ENCODE results near the gene TMEM181.
"Not testable (repeated sequence)": the region's sequence is repeated elsewhere in the genome, so short reads cannot be mapped to it uniquely, and the experiment has no call there.

Gene TMEM181

DNA sequence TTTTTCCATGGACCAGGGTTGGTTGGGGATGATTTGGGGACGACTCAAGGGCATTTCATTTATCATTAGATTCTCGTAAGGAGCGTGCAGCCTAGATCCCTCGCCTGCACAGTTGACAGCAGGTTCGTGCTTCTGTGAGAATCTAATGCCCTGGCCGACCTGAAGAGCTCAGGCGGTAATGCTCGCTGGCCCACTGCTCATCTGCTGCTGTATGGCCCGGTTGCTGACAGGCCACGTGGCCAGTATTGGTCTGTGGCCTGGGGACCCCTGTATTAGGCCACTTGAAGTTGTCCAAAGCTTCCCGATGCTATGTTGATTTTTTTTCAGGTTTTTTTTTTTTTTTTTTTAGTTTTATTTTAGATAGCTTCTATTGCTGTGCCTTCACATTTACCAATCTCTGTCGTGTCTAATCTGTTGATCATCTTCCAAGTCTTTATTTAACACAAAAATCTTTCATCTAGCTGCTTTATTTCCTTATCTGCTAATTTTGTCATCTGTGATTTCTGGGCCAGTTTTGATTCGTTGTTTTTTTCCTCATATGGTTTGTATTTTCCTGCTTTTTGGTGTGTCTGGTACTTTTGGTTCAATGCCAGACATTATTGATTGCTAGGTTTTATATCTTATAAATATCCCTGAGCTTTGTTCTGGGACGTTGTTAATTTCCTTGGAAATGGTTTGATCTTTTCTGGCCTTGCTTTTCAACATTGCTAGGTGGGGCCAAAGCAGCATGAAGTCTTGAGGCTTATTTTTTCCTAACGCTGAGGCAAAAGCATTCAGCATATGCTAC, 43.6 kb downstream of the TMEM181 start:
- DNase-seq, result no peak

DNA sequence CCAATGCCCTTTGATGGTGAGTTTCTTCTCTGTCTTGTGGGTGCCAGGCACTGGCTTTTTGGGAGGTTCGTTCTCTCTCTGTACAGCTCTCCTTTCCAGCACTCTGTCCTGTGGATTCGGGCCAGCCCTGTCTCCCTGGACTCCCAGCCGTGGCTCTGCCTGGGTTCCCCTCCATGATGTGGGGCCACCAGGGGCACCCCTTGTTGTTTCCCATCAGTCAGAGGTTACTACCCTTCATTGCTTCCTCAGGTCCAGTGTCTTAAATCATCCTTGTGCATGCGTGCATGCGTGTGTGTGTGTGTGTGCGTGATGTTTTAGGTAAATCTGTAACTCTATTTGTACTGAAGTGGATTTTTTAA, 44.1 kb downstream of the TMEM181 start:
- DNase-seq, result no peak

DNA sequence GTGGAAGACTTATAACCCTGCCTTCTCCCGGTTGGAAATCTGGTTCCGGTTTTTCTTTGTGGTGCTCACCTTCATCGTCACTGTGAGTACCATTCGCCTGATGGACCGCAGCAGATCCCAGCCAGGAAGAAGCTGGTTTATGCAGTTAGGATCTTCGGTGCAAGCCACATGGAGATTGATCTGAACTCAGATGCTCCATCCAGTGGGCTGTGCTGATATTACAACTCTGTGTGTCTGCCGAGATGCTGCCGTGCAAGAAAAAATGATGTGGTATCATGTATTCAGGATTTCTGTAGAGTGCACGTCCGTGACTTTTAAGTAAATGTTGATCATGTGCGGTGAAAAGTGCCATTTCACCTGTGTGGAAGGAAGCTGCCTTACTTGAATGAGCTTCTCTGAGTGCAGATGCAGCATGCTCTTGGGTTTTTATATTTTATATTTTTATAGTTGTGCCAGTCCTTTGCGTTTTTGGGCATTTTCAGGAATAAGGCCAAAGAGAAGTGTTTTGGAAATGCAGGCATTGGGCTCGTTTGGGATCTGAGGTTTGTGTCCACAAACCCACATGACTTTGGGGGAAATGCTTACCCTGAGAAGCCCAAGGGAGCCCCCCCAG, 45.5 kb downstream of the TMEM181 start:
- DNase-seq, result no peak

DNA sequence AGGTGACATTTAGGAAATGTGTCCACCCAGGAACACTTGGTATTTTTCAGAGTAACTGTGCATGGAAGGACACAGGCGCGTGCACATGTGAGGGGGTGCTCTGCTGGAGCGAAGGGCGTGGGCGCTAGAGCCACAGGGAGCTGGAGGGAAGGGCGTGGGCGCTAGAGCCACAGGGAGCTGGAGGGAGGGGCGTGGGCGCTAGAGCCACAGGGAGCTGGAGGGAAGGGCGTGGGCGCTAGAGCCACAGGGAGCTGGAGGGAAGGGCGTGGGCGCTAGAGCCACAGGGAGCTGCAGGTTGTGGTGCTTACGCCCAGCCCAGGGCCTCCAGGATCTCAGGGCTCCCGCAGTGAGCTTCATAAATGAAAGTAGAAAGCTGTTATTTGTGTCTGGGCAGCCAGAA, 46.1 kb downstream of the TMEM181 start:
- not testable (repeated sequence) for DNase-seq

DNA sequence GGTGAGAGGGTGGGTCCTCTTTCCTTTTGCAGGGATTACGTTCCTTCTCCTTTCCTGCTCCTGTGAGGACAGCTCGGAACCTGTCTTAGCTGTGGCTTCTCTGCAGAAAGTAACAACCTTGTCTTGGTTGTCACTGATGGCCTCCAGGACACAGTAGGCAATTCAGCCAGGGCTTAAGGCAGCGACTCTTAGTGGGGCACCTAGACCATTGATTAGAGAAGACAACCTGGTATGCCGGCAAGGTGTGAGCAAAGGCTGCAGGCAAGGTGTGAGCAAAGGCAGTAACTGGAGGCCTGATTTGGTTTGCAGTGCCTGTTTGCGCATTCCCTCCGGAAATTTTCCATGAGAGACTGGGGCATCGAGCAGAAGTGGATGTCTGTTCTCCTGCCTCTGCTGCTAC, 47.0 kb downstream of the TMEM181 start:
- DNase-seq, result no peak

DNA sequence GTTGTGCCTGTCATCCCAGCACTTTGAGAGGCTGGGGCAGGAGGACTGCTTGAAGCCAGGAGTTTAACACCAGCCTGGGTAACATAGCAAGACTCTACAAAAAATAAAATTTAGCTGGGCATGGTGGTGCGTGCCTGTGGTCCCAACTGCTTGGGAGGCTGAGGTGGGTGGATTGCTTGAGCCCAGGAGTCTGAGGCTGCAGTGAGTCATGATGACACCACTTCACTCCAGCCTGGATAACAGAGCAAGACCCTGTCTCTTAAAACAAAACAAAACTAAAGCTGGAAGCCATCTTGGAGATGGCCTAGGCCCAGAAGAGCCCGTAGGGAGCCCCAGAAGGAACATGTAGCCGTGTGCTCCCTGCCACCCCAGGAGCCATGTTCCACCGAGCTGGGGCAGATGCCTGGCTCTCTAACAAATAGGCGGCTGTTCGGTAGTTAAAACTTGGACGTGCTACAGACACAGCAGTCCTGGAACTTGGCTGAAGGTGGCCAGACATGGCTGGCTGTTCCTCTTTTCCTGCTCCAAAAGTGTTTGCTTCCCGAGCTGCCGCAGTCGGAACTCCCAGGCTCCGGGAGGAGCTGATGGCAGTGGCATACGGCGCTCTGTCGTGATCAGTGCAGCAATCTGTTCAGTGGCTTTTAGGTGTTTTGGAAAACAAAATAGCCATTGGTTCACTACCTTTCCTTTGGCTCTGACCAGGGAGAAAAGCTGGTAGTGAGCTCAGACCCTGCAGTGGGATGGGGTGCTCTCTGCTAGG, 47.7 kb downstream of the TMEM181 start:
- no peak for DNase-seq

DNA sequence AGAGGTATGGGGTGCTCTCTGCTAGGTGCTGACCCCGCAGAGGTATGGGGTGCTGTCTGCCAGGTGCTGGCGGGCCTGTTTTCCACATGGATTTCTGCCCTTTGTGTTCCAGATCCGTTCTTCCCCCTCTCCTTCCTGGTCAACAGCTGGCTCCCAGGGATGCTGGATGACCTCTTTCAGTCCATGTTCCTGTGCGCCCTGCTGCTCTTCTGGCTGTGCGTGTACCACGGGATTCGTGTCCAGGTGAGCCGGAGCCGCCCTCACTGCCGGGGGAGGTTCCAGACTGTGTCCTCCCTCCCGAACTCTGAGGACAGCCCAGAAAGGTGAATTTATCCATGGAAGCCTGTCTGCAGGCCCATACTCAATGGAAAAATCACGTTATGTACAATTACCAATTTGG, 48.3 kb downstream of the TMEM181 start:
- no peak for DNase-seq

DNA sequence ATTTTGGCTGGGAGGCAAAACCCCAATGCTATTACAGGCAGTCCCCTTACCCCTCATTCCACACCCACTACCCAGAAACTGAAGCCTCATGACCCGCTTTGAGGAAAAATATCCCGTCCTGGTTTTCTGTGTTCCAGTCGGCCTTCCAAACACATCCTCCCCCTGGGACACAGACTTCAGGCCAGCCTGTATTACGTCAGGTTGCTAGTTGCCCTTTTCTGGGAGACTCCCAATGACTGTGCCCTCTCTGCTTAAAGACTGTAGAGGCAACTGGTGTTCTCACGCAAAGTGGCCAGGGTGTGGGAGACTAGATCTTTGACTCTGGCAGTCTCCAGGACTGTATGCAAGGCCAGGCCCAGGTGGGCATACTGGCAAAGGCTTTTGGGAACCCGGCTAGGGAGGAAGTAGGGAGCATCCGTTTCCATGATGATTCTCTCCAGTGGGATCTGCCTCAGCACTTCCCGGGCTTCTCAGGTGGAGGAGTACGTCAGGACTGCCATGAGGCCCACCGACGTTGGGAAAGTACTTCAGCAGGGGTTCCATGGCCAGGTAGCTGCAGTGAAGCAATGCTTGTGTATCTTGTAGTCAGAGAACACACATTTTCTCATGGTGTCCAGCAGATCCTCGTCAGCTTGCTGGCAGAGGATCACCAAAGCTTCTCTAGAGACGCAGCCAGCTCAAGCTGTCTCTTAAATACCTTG, 49.7 kb downstream of the TMEM181 start:
- DNase-seq, result no peak

DNA sequence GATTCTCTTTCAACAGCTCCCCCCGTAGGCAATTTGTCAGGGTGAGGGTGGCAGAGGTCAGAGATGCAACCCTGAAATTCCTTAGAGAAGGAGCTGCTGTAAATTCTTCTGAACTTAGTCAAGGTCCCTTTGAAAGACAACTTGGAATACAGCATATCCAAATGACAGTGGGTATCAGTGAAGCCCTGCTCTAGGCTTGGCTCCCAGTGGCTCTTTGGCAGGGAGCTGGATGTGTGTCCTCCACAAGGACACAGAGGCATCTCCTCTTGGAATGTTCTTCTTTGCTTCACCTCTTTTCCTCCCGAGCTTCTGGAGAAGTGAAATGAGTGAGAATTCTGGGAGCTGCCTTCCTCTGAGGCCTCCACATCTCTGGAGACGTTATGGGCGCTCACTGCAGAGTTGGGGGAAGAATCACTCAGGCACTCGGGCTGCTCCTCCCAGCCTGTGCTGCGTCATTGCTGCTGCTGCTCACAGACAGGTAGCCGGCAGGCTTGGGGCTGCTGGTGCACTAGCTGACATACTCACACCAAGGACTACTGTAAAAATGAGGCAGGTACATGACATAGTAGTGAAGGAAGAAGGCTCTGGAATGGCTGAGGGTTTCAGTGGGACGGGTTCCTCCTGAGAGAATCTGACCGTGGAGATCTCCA, 50.6 kb downstream of the TMEM181 start:
- no peak for DNase-seq

DNA sequence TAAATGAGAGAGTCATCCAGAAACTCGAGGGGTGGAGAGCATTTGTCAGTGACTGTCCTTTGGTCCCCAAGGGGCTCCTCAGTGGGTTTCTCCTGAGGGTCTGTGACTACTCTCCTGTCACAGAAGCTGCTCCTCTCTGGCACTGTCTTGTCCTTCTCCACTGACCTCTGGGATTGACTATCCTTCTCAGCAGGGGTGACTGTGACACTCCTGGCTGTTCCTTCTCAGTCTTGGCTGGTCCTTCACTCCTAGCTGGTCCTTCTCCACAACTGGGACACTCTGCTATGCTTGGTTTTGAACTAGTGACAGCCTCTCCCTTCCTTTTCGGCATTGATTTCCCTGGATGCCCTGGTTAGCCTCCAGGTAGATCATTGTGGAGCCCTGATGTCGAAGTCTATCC, 51.1 kb downstream of the TMEM181 start:
- DNase-seq, result no peak

DNA sequence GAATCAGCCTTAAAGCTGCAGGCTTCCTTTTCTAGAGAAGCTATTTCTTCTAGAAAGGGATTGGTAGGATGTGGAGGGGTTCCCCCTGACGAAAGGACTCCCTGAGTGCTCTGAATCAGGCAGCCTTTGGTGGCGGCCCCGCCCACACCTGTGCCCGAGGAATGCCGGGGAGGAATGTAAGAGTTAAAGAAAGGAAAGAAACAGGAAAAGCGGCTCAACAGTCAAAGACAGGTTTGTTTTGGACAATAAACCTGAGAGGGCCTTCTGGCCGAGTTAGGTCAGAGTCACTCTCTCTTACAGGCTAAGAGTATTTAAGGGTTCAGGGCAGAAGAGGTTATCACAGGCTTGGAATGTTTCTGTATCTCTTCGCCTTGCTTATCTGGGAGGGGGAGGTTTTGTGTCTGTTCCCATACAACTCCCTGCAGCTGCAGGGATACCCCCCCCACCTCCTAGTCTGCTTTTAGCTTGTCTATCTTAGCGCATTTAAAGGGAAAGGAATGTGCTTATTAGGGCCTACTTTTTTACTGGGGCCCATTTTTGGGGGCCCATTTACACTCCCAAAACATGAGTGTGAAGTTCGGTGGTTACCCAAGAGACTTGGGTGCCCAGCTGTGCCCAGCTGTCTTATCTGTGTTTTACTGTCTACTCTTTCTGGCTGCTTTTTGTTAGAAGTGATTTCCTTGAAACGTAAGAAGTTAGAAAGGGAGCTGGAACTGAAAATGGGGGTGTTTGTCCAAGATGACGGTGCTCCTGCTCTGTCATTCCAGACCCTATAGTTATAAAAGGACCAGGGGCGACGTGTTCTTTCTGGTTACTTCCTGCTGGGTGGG, 51.9 kb downstream of the TMEM181 start:
- DNase-seq, result no peak

DNA sequence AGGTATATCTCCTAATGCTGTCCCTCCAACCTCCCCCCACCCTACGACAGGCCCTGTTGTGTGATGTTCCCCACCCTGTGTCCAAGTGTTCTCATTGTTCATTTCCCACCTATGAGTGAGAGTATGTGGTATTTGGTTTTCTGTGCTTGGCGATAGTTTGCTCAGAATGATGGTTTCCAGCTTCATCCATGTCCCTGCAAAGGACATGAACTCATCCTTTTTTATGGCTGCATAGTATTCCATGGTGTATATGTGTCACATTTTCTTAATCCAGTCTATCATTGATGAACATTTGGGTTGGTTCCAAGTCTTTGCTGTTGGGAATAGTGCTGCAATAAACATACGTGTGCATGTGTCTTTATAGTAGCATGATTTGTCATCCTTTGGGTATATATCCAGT, 54.7 kb downstream of the TMEM181 start:
- not testable (repeated sequence) for DNase-seq

DNA sequence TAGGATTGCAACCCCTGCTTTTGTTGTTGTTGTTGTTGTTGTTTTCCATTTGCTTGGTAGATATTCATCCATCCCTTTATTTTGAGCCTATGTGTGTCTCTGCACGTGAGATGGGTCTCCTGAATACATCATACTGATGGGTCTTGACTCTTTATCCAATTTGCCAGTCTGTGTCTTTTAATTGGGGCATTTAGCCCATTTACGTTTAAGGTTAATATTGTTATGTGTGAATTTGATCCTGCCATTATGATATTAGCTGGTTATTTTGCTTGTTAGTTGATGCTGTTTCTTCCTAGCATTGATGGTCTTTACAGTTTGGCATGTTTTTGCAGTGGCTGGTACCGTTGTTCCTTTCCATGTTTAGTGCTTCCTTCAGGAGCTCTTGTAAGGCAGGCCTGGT, 58.4 kb downstream of the TMEM181 start:
- DNase-seq, result not testable (repeated sequence)

DNA sequence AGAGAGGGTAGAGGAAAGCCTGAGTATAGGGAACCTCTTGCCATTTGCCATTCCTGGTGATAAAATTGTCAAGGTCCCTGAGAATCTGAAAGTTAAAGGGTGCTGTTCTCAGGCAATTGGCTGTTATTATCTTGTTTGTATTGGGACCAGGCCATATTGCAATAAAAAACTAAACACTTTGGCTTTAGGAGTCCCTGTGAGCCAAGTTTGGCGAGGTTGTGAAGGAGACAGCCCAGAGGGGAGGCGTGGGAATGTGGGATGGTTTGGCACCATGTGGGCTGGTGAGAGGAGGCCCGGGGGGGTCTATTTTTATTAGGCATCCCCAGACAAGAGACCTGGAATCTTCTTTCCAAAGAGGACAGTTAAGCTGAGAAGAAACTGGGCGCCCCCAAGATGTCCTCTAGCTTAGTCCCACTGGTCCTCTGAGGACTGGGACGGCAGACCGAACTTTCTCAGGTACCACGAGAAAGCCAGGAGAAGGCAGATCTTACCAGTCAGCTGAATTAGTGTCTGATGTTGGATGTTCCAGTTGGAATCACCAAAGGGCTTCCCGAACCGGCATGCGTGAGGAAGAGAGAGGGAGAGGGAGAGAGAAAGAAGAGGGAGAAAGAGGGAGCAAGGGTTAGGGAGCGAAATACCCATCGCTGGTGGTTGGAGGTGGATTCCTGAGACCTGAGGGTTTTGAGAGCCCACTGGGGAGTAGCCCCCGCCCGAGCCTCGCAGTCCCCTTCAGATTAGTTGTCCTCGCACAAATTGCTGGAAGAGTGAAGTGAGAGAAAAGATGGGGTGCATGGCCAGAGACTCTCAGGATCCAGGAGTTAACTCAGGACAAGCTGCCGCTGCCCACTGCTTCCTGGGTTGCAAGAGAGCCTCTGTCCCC, 60.3 kb downstream of the TMEM181 start:
- DNase-seq, result no peak

DNA sequence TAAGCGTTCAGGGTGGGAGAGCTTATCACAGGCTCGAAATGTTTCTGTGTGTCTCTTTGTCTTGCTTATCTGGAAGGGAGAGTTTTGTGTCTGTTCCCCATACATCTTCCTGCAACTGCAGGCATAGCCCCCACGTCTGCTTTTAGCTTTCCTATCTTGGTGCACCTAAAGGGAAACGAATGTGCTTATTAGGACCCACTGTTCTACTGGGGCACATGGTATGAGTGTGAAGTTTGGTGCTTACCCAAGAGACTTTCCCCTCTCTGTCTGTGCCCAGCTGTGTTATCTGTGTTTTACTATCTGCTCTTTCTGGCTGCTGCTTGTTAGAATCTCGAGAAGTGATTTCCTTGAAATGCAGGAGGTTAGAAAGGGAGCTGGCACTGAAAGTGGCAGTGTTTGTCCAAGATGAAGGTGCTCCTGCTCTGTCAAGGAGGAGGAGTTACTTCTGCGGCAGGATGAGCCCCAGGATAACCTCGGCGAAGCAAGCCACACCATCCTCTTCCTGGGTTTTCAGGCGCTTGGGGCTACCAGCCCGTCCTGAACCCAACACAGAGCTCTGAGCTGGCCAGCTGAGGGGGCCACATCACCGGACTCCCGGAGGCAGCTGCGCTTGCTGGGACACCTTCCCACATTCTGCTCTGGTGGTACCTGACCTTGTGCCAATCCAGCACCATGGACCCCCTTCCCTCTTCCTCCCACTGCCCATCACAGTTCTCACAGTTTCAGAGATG, 61.2 kb downstream of the TMEM181 start:
- no peak for DNase-seq

DNA sequence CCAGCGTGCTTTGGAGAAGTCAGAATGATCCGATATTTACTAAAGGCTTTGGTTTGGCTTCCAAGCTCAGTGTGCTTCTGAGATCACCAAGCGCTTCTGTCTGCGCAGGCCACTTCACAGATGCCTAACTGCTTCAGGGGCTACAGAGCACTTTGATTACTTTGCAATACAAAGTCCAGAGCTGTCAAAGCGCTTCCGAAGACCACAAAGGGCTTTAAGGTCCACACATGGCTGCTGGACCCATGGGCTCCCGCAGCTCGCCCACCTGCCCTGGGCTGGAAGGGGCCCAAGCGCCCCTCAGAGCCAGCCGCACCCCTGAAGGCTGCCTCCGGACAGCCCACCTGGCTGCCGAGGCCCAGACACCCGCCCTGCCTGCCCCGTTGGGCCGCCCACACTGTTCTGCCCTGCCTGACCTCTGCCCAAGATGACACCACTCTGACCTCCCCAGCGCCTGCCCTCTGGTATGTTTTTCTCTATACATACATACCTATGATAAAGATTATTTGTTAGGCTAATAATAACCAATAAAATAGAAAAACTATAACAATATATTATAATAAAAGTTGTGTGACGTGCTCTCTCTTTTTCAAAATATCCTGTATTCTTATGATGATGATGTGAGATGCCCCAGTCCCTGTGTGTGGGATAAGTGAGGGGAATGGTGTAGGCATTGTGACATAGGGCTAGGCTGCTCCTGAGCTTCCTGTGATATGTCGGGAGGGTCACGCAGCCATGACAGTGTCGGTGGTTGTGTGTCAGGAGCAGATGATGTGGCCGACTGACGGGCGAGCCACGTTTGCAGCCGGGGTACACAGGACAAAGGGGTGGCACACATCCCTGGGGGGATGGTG, 62.0 kb downstream of the TMEM181 start:
- no peak for DNase-seq

DNA sequence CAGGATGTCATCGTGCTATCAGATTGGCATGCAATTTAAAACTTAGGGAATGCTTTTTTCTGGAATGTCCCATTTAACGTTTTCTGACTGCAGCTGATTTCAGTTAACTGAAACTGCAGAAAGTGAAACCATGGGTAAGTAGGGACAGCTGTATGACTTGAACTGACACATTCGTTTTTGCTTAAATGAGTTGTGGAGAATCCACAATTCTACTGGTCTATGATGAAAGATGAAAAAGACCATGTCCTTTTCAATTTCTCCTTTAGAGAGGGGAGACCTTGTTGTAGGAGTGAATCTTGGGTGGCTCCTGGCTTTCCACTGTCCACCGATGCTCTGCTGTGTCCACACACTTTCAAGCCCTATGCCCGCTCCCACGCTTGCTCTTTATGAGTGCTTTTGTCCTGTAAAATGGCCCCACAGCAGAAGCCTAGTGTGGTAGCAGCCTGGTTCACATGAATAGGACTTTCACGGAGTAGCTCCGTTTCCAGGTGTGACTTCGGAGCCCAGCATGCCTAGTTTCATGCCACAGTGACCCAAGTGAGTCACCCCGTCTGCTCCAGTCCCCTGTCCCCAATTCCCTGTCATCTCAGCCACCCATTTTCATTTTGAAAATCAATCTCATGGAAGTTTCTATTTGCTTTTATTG, 62.8 kb downstream of the TMEM181 start:
- no peak for DNase-seq
